Smooth muscle cell (in vitro differentiated cells): ENCODE measurements around the gene GPA33. TPM values are rescaled to one million over a fixed set of nuclear protein-coding genes. Genes with fewer than 3 reads are reported as not detected.
A peak's percentile ranks its signal among the peaks of the same experiment; 100 is the strongest.

Source experiments
- DNase-seq: peaks from one replicate; lab custom pipeline; 2025; ENCODE audit not compliant: unreplicated experiment; lab: John Stamatoyannopoulos, UW
- H2AFZ ChIP-seq: fragments of 200-600 bp; sonication (generic); 2 replicates; pipeline ENCODE4 v1.6.0; 2016; ENCODE audit warnings: antibody characterized with exemption, low read depth, mild to moderate bottlenecking
- H3F3A ChIP-seq: fragments of 200-600 bp; sonication (generic); 2 replicates; pipeline ENCODE4 v1.6.0; 2017; ENCODE audit warnings: antibody characterized with exemption, low read depth
- H3K27ac ChIP-seq: fragments of 200-600 bp; sonication (generic); 2 replicates; pipeline ENCODE4 v1.5.1; 2016; ENCODE audit warnings: low read depth, mild to moderate bottlenecking
- H3K27me3 ChIP-seq: fragments of 200-600 bp; sonication (generic); 2 replicates; pipeline ENCODE4 v1.6.1; 2016; ENCODE audit warnings: low read depth, mild to moderate bottlenecking
- H3K36me3 ChIP-seq: fragments of 200-600 bp; sonication (generic); 2 replicates; pipeline ENCODE4 v1.5.1; 2016; ENCODE audit warnings: low read depth
- H3K4me1 ChIP-seq: fragments of 200-600 bp; sonication (generic); 2 replicates; pipeline ENCODE4 v1.5.1; 2016; ENCODE audit warnings: low read depth
- H3K4me2 ChIP-seq: fragments of 200-600 bp; sonication (generic); 2 replicates; pipeline ENCODE4 v1.6.0; 2016; ENCODE audit warnings: mild to moderate bottlenecking
- H3K4me3 ChIP-seq: fragments of 200-600 bp; sonication (generic); 2 replicates; pipeline ENCODE4 v1.5.1; 2016; ENCODE audit warnings: mild to moderate bottlenecking
- H3K79me2 ChIP-seq: fragments of 200-600 bp; sonication (generic); 2 replicates; pipeline ENCODE4 v1.6.0; 2016; ENCODE audit warnings: low read depth, mild to moderate bottlenecking
- H3K9ac ChIP-seq: fragments of 200-600 bp; sonication (generic); 2 replicates; pipeline ENCODE4 v1.6.0; 2016; ENCODE audit warnings: low read depth
- H3K9me3 ChIP-seq: fragments of 200-600 bp; sonication (generic); replicated peaks from 2 replicates; pipeline ENCODE4 v1.5.1; 2016; ENCODE audit warnings: low read depth
- H4K20me1 ChIP-seq: fragments of 200-600 bp; sonication (generic); 2 replicates; pipeline ENCODE4 v1.6.0; 2016; ENCODE audit warnings: low read depth
- WGBS: methylation state at CpG from one replicate; pipeline ENCODE4 v1.1.7; 2016; ENCODE audit warnings: low lambda C conversion rate; 5-methylcytosine and 5-hydroxymethylcytosine counted together
- polyA plus RNA-seq: library from polyadenylated mRNA; unstranded; fragments of >200 nt; fragmentation: Nextera tagmentation; extraction: Ambion mirVana; gene quantifications from 2 replicates; pipeline ENCODE4 v1.2.1, GENCODE V29; 2016
- total RNA-seq: library from RNA; depleted of rRNA; stranded (reverse); fragments of >200 nt; gene quantifications from 2 replicates; pipeline ENCODE4 v1.2.3, GENCODE V29; 2014
- TF ChIP-seq, protein P1 (sequence below): fragments of 200-600 bp; sonication (generic); IDR thresholded peaks from 2 replicates; pipeline ENCODE4 v1.5.1; 2017; ENCODE audit warnings: borderline replicate concordance, mild to moderate bottlenecking, antibody characterized with exemption; ENCODE audit not compliant: insufficient read depth, poor library complexity, severe bottlenecking

GPA33 gene
- total and polyA plus RNA-seq, 2 experiments from 2014 or later, result not detected

DNA sequence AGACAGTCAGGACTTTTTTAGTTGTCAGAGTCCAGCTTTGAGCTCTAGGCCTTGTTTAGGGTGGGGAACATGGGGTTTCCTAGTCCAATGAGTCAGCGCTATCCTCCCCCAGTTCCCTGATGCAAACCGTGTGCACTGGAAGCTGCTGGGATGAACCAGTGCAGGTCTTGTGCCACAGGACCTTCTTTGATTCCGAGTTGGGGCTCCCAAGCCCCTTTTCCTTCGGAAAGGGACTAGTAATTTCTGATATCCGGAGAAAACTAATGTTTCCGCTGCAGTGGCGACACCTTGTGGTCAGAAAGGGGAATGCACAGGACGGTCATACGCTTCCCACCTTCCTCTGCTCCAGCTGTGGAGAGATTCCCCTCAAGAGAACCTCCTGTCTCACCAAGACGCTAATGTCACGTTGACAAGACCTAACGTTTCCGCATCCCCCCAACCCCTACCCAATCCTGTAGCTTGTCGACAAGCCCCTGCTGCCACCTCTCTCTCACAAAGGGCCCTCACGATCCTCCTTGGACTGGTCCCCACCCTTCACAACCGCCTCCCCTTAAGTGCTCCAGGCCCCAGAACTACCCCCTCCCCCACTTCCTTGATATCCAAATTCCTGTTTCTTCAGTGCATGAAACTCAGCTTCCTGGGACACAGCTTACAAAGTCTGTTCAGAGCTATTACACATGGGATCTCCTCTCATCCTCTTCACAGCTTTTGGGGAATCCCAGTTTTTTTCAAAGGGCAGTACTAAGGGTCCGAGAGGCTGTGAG is 30.9 kb downstream of the GPA33 start:
- H3K27me3 ChIP-seq, result no peaks in the 10 kb centered on the region
- no peak overlapping the region for H3K9ac ChIP-seq
- H3K4me2 ChIP-seq, result peak overlapping the region; percentile 67
- H3K4me1 ChIP-seq, result peaks cover 4% of the 10 kb centered on the region
- DNase-seq, result peak; percentile 32
- no peak overlapping the region for H3K27ac ChIP-seq
- peak overlapping the region; percentile 93 for H2AFZ ChIP-seq
- TF ChIP-seq, protein P1, sequence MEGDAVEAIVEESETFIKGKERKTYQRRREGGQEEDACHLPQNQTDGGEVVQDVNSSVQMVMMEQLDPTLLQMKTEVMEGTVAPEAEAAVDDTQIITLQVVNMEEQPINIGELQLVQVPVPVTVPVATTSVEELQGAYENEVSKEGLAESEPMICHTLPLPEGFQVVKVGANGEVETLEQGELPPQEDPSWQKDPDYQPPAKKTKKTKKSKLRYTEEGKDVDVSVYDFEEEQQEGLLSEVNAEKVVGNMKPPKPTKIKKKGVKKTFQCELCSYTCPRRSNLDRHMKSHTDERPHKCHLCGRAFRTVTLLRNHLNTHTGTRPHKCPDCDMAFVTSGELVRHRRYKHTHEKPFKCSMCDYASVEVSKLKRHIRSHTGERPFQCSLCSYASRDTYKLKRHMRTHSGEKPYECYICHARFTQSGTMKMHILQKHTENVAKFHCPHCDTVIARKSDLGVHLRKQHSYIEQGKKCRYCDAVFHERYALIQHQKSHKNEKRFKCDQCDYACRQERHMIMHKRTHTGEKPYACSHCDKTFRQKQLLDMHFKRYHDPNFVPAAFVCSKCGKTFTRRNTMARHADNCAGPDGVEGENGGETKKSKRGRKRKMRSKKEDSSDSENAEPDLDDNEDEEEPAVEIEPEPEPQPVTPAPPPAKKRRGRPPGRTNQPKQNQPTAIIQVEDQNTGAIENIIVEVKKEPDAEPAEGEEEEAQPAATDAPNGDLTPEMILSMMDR, result peak; percentile 93
- no peaks in the 10 kb centered on the region for H3K36me3 ChIP-seq
- H3K9me3 ChIP-seq, result no peaks in the 10 kb centered on the region
- no peaks in the 10 kb centered on the region for H3K79me2 ChIP-seq
- peak overlapping the region; percentile 11 for H3K4me3 ChIP-seq
- H3F3A ChIP-seq, result no peaks in the 10 kb centered on the region
- no peaks in the 10 kb centered on the region for H4K20me1 ChIP-seq
- WGBS, result 20% methylated on average over 15 of the region's 17 CpGs

DNA sequence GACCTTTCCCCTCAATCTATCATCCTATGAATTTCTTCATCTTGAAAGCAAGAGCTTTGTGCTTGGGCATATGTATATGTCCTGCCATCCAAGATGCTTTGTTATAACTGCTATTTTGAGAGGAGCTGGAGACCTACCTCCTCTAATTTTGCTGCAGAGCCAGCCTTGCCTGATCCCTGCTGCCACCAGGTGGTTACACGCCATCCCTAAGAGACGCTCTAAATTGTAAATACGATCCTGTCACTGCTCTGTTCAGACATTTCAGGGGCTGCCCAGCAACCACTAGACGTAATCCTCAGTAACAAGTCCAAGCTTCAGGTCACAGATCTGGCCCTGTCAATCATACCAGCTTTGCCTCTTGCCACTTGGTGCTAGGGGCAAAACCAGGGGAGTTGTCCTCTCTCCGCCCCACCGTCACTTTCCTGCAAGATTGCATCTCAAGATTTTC is 32.9 kb downstream of the GPA33 start:
- DNase-seq, result no peak
- no peak overlapping the region for H2AFZ ChIP-seq
- no peaks in the 10 kb centered on the region for H3K9me3 ChIP-seq
- H3K27ac ChIP-seq, result no peak overlapping the region
- peaks cover 4% of the 10 kb centered on the region for H3K4me1 ChIP-seq
- H3K9ac ChIP-seq, result no peak overlapping the region
- H3K4me3 ChIP-seq, result no peak overlapping the region
- TF ChIP-seq, protein P1, result peak; percentile 48
- H3F3A ChIP-seq, result no peaks in the 10 kb centered on the region
- no peaks in the 10 kb centered on the region for H3K79me2 ChIP-seq
- no peaks in the 10 kb centered on the region for H3K27me3 ChIP-seq
- no peak overlapping the region for H3K4me2 ChIP-seq
- 52% methylated on average over 6 of the region's 6 CpGs for WGBS
- H3K36me3 ChIP-seq, result no peaks in the 10 kb centered on the region
- H4K20me1 ChIP-seq, result no peaks in the 10 kb centered on the region

DNA sequence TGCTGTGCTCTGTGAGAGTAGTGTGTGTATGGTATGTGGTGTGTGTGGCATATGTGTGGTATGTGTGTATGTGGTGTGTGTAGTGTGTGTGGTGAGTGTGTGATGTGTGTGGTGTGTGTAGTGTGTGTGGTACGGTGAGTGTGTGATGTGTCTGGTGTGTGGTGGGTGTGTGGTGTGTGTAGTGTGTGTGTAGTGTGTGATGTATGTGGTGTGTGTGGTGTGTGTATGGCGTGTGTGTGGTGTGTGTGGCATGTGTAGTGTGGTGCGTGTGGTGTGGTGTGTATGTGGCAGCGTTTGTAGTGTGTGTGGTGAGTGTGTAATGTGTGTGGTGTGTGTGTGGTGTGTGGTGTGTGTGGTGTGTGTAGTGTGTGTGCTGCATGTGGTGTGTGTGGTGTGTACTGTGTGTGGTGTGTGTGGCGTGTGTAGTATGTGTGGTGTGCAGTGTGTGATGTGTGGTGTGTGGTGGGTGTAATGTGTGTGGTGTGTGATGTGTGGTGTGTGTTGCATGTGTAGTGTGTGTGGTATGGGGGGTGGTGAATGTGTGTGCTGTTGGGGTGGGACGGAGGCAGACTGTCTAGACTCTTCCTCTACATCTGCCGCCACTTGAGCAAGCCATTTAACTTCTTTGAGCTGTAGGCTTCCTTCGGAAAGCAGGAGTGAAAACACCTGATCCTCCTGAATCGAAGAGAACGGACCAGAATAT is 33.5 kb downstream of the GPA33 start:
- H3K9ac ChIP-seq, result no peak overlapping the region
- TF ChIP-seq, protein P1, result no peak
- H3K4me3 ChIP-seq, result no peak overlapping the region
- no peaks in the 10 kb centered on the region for H3F3A ChIP-seq
- no peak for DNase-seq
- no peaks in the 10 kb centered on the region for H3K27me3 ChIP-seq
- no peaks in the 10 kb centered on the region for H3K9me3 ChIP-seq
- 70% methylated on average over 6 of the region's 10 CpGs for WGBS
- no peaks in the 10 kb centered on the region for H3K36me3 ChIP-seq
- no peak overlapping the region for H3K27ac ChIP-seq
- no peak overlapping the region for H2AFZ ChIP-seq
- no peaks in the 10 kb centered on the region for H3K79me2 ChIP-seq
- H4K20me1 ChIP-seq, result no peaks in the 10 kb centered on the region
- peaks cover 4% of the 10 kb centered on the region for H3K4me1 ChIP-seq
- H3K4me2 ChIP-seq, result no peak overlapping the region
